HG02642 (cell line): ENCODE results near the gene LEF1.

Experiments used
- ATAC-seq: cut with Tn5 transposase; IDR thresholded peaks from one replicate; pipeline ENCODE4 v1.9.1; 2021; ENCODE audit warnings: mild to moderate bottlenecking; ENCODE audit not compliant: unreplicated experiment, poor library complexity

Gene LEF1

DNA sequence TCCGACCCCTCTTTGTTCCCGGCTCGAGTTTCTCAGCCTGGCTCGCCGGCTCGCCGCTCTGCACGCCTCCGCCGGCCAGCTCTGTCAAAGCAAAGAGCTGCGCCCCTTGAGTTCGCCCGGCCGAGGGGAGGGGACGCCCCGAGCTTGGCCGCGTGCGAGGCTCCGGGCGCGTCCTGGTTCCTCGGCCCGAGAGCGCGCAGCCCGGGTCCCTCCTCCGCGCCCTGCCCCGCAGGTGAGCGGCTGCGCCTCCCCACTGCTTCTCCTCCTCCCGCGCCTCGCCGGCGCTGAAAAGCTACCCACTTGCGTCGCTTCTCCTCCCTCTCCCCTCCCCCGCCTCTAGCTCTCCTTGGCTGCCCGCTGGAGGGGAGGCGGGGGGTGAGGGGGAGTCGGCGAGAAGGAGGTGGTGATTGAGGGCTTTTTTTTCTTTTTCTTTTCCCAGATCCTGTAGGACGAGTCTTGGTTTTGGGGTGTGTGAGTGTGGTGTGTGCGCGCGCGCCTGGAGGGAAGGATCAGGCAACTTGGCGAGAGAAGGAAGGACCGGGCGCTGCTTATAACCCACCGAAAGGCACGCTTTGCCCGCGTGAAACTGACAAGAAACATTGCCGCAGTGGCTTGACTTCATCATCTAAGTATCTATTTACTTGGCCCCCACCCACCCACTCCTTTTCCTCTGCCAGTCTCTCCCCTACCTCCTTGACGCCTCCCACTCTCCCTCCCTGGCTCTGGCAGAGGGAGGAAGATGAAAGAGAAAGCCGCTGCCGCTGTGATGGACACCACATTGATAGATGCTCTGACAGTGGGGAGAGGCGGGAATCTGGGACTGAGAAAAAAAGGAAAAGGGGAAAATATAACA, at the start of gene LEF1:
TSS of gene LEF1 (minus strand) at position 262 of the 853 bp plus-strand sequence. CDS start 1,165 bp downstream, outside the sequence.
- peak; percentile 34 for ATAC-seq

DNA sequence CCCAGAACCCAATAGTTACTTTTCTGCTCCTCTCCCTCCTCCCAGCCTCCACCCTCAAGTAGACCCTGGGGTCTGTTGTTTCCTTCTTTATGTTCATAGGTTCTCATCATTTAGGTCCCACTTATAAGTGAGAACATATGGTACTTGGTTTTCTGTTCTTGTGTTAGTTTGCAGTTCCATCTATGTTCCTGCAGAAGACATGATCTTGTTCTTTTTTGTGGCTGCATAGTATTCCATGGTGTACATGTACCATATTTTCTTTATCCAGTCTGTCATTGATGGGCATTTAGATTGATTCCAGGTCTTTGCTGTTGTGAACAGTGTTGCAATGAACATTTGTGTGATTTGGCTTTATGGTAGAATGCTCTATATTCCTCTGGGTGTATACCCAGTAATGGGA, 47.8 kb upstream of the LEF1 start:
- no peak for ATAC-seq

DNA sequence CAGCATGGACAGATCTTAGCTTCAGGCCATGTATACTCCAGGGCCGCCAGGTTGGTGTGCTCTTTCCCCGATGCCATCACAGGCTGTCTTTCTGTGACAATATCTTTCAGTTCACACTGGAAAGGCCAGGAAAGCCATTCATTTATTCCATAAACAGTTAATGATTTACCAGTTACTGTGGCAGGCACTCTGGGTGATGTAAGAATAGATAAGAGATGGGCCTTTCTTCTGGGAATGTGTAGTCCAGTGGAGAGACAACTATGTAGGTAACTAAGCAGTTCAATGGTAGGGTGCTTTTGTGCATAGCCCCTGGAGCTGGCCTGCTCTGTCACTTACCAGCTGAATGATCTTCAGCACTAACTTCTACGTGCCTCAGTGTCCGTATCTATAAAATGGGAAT, 46.3 kb upstream of the LEF1 start:
- no peak for ATAC-seq

DNA sequence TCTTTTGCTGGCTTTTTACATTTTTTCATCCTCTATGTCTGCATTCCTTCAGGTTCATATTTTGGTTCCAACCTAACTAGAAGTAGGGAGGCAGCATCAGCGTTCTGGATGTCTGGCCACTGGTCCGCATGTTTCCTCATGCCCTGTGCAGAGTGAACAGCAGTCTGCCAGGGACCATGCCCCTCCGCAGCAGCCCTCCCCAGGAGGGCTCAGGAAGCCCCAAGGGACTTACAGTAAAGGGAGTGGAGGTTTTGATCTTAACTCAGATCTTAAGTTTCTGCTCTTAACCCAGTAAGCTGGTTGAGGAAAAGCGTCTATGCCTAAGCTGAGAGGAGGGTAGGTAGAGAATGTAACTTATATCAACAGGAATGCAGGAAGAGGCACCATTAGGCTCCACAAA, 45.0 kb upstream of the LEF1 start:
- ATAC-seq = no peak

DNA sequence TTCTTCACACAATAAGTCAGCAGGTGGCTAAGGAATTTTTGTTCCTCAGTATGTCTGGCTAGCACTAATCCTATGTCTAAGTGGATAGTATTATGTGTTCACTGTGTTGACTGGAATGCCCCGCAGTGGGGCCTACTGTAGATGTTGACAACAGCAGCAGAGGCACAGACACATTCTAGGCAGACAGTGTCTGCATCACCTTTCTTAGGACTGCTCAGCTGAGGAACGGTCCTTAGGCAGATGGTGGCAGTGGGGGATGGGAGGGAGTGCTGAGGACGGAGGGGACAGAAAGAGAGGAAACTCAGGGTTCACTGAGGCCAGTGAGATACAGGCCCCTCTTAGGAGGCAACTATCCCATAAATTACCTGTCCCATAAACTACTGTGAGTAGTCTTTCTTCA, 44.6 kb upstream of the LEF1 start:
- ATAC-seq = no peak

DNA sequence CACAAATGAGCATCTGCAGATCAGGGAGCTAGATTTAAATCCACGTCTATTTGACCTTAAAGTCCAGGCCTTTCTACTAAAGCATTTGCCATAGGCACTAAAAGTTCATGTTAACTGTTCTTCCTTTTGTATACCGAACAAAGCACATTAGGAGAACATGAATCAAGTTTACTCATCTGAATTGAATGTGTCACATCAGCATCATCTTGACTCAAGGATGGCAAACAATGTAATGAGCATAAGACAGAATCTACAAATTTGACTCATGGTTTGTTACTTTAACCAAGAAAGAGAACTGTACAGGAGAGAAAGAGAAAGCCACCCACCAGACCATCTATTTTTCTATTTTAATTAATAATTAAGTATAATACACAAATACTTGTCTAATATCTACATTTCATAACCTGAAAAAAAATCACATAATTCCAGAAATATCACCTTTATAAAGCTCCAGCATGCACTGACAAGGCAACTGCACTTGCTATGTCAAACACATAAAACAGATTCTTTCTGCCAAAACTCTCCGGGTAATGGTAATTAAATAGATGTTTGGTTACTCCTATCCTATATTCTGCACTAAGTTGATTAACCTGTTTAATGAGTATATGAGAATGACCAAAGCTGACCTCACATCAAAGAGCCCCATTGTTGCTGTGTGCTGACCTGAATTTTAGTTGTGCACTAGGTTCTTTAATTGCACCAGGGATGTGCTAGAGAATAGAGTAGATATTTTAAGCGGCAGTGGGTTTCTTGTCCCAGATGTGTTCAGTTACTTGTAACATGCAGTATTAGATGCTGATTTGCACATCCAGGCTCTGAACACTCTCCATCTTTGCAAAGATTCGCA, 42.5 kb upstream of the LEF1 start:
- ATAC-seq = no peak

DNA sequence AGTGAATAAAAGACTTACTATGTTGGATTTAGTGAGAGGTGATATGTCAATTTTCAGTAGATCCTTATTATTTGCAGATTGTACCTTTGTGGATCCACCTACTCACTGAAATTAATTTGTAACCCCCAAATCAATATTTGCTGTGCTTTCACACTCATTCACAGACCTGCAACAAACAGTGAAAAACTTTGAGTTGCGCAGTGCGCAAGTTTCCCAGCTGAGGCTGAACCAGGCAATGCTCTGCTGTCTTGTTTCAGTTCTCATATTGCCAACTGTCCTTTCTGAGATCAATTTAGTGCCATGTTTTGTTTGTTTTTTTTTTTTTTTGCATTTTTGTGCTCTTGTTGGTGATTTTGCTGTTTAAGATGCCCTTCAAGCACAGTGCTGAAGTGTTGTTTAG, 40.8 kb upstream of the LEF1 start:
- ATAC-seq = no peak

DNA sequence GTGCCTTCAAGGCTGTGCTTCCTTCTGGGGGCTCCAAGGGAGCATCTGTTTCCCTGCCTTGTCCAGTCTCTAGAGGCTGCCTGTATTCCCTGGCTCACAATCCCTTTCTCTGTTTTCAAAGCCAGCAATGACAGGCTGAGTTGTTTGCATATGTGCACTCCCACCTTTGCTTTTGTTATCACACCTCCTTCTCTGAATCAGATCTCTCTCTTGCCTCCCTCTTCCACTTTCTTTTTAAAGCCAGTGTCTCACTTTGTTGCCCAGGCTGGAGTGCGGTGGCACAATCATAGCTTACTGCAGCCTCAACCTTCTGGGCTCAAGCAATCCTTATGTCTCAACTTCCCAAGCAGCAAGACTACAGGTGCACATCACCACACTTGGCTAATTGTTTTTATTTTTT, 37.1 kb upstream of the LEF1 start:
- no peak for ATAC-seq

DNA sequence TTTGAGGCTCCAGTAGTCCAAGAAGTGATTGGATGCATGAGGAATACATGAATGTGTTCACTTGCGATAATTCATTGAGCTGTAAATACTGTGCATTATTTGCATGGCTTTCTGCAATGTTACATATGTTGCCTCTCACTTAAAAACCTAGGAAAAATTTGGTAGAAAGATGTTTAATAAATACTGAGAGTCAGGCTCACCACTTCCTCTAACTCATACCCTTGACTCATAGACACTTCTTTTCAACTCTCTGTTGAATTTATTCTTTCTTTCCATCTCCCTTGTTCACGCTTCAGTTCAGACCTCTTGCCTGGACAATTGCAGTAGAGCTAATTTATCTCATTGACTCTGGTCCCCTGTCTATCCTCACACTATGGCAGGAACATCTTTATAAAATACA, 35.8 kb upstream of the LEF1 start:
- no peak for ATAC-seq

DNA sequence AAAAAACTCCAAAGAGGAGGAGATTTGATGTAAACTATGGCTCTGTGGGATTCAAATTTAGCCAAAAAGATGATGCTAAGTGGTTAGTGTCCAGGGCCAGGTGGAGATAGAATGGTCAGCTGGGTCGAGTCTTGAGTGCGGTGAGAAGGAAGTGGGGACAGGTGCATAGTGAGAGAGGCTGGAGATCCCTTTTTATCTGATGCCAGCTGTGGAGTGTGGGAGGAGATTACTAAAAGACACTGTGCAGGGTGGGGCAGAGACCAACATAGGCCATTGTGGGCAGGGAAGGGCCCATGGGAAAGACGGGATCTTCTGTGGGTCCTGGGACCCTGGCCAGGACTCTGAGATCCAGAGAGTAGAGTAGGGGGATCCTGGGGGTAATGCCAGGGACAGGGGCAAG, 34.6 kb upstream of the LEF1 start:
- ATAC-seq = no peak

DNA sequence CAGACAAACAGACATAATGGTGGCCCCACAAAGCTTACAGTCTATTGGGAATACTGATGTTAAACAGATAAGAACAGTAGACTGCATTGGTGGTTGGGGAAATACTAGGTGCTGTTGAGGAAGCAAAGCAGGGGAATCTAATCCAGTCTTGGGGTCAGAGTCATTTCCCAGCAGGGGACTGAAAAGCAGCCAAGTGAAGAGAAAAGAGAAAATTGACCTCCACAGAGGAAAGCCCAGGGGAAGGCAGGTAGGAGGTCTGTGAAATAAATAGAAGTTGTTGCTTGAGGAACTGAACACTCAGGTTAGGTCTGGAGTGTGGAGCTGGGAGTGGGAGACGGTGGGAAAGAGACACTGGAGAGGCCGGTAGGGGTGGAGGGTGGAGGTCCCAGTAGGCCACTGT, 33.0 kb upstream of the LEF1 start:
- ATAC-seq = no peak

DNA sequence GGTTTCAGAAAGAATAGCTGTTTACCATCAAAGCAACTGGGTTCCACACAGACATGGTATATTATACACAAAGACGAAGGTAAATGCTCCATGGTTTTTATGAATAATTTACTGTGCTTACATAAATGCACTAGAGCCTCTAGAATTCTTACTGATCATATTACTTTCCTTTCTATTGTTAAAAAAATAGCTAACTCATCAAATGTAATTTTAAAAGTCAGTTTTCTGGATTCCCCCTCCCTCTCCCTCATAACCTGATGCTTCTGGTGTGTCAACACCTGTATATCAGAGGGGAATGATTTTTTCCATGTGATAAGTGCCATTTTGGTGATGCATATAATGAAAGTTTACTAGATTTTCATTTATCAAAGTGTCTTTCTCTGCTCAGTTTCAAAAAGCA, 31.1 kb upstream of the LEF1 start:
- no peak for ATAC-seq

DNA sequence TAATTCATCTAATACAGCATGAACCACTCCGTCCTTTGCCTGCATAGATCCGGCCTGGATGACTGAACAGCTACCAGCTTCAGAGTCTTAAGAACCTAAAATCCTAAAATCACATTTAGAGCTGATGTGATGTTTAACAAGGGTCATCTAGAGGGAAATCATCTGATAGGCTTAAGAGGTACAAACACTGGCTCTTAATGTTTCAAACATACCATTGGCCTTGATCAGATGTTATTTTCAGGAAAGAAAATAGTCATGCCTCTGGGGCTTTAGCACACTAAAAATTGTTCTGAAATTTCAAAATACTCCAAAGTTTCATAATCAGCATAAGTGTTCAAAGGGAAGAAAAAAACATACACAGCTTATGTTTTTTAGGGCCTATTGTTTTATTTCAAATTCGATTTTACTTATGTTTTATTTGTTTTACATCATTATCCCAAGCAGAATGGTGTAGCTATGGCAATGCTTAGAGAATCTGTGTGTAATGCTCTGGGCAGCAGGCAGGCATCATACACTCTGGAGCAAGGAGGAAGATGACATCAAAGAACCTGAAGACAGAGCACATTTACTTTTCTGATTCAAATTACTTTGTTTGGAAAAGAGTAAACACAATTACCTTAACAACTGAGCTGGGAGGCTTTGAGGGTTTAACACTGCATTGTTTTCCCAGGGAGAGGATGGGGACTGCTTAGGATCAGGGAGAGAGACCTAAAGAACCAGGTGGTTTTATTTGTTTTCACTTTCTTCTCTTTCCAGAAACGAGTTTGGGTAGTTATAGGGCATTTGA, 25.3 kb upstream of the LEF1 start:
- no peak for ATAC-seq

DNA sequence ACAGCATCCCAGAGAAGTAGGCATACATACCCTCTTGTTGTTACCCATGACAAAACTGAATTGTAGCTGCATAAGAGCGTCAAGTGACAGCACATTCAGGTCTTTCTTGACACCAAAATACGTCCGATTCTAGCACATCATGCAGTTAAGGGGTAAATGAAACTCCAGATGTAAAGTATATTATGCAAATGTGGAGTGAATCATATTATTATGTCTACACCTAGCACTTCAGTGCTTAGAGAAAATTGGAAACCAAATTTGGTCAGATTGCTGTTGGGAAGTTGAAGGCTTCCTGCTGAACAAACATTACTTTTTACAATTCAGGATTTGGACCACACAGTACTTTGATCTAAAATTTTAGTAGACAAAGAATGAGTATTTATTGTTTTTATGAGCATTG, 24.2 kb upstream of the LEF1 start:
- ATAC-seq = no peak

DNA sequence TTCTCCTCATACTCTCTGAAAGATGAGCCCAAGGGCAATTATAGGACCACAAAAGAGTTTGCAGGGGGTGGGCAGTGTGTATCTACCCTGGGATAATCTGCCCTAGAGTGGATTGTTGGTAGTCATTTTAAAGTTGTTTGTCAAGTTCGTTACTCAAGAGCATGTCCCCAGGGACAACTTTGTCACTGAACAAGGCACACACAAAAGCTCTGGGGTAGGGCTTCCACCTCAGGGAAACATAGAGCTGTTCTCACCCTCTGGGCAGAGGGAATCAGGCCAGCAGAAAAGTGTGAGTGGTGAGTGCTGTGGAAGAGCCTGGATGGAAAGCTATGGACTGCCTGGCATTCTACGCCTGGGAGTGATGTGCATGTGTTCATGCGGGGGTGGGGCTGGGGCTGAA, 23.3 kb upstream of the LEF1 start:
- ATAC-seq = no peak

DNA sequence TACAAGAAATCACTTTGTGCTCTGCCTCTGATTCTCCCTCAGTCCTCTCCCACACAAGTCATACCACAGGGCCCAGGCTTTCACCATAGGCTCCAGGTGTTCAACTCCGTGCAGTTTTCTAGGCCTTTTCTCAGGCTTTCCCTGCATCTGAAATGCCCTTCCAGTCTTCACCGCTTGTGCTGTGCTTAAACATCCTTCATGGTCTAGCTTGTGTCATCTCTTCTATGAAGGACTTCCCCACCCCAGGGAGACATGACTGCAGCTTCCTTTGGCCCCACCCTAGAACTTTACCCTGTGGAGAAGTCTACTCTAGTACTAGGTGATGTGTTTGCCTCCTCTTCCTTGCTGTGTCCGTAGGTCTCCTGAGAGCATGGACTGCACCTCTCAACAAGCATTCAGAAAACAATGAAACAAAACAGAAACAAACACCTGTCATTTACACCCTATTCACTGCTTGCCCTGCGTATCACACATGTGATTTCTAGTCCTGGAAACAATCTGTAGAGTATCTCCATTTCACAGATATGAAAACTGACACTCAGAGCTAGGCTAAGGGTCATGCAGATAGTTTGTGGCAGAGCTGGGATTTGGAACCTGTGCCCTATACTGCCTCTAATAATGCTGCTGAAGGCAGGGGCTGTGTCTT, 22.7 kb upstream of the LEF1 start:
- ATAC-seq = no peak

DNA sequence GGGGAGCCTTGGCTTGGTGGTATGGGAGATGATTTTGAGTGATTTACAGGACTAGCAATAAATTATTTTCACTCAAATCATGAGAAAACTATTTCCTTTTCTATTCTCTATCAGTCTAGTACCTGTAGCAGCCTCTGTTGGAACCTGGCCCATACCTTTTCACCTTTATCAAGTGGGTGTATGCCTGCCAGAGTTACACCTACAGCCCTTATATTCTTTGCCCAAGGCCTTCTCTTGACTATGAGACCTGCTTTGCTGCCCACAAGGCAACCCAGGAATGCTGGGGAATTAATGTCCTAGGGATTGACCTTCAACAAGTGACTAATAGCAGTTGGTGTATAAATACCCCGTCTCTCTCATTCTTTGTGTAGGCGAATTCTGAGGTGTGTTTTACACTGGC, 20.0 kb upstream of the LEF1 start:
- no peak for ATAC-seq

DNA sequence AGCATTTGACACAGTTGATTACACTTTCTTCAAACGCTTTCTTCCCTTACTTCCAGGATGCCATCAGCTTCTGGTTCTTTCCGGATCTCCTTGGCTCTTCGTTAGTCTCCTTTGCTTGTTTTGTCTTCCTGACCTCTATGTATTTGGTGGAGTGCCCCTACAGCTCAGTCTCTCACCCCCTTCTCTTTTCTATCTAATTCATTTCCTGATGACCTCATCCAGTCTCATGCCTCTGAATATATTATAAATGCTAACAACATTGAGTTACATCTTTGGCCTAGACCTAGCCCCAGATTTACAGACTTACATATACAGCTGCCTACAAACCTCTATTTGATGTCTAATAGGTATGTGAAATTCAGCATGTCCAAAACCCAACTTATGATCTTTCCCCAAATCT, 16.5 kb upstream of the LEF1 start:
- ATAC-seq = no peak

DNA sequence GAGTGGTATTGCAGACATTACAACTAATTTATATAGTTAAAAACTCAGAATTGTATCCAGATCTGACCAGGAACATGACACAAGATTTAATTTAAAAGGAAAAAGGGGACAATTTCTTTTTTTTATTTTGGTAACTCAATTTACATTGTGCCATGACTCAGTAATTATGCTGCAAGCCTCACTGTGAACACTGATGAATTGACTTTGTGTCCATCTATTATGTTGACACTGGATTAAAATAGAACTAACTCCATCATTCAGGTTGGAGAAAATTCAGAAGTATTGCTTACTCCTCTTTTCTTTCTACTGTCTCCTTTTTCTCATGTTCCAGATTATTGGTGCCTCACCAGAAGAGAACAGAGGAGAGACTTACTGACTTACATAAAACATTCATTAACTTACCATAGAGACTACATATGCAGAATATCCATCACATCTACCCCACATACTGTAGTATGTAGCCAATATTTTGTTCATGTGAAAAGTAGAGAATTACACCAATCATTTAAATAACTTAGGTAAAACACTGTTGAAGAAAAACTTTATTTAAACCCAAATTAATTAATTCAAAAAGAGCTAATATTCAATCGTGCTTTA, 15.8 kb upstream of the LEF1 start:
- no peak for ATAC-seq

DNA sequence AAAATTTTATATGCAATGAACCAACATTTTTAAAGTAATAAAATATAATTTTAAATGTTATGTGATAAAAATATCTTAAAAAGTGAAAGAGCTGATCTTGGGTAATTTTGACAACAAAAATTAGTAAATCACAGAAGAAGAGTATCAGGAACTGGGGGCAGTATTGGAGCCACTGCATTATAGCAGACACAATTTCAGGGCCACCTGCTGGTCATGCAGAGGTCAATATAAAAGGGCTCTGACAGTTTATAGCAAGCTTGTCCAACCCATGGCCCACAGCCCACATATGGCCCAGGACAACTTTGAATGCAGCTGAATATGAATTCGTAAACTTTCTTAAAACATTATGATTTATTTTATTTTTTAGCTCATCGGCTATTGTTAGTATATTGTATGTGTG, 13.0 kb upstream of the LEF1 start:
- ATAC-seq = no peak
